Cardiac septum (tissue), 1 donor: ENCODE data around the gene NOD1. TPM values are rescaled to one million over a fixed set of nuclear protein-coding genes. Genes with fewer than 3 reads are reported as not detected.
A peak's percentile ranks its signal among the peaks of the same experiment; 100 is the strongest.
"Not testable (repeated sequence)": the region's sequence is repeated elsewhere in the genome, so short reads cannot be mapped to it uniquely, and the experiment has no call there.

Experiments used
- DNase-seq: peaks from one replicate; pipeline ENCODE4 v3.0.0-alpha.2; 2020; ENCODE audit warnings: low spot score
- intact Hi-C: fragments of 100-400 bp; cut with DNase I; formaldehyde crosslinking; loops from one replicate; pipeline ENCODE4 v1.14.0; 2022
- total RNA-seq: library from RNA; stranded (reverse); fragmentation: NEBNext Ultra II Directional; extraction: Animal tissue kit (Norgen Biotek cat#: 25700); gene quantifications from one replicate; pipeline ENCODE4 v1.2.1, GENCODE V29; 2021
- donor health status: DM: no; HTN: no; CAD: no.

The NOD1 gene
- total RNA-seq, 1 donor from 2014 or later = 13.2 TPM

DNA sequence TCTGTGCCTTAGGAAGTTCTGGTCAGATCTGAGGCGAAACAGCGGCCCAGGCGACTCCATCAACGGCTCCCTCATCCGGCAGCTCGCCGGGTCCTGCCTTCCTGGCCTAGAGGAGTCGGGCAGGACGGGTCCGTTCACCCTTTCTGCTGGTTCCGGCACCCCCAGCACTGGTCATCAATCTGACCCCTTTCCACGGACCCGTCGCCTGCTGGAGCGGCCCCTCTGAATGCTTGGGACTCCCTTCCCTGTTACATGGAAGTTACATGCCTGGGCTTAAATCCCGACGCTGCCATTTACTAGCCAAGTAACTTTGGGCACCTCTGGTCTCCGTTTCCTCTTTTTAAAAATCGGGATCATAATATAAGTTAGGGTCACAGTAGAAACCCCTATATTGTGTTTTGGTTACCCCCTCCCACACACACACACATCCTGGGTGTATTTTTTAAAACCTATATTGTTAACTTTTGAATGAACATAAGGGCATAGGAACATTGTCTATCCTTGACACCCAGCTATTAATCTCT is 26.7 kb upstream of the NOD1 start:
- DNase-seq = no peak
- intact Hi-C loops = loop anchor here (2.0 to 5.0 kb wide), 2 partner anchors 26 to 42 kb away; partner anchors contain the start of gene NOD1

DNA sequence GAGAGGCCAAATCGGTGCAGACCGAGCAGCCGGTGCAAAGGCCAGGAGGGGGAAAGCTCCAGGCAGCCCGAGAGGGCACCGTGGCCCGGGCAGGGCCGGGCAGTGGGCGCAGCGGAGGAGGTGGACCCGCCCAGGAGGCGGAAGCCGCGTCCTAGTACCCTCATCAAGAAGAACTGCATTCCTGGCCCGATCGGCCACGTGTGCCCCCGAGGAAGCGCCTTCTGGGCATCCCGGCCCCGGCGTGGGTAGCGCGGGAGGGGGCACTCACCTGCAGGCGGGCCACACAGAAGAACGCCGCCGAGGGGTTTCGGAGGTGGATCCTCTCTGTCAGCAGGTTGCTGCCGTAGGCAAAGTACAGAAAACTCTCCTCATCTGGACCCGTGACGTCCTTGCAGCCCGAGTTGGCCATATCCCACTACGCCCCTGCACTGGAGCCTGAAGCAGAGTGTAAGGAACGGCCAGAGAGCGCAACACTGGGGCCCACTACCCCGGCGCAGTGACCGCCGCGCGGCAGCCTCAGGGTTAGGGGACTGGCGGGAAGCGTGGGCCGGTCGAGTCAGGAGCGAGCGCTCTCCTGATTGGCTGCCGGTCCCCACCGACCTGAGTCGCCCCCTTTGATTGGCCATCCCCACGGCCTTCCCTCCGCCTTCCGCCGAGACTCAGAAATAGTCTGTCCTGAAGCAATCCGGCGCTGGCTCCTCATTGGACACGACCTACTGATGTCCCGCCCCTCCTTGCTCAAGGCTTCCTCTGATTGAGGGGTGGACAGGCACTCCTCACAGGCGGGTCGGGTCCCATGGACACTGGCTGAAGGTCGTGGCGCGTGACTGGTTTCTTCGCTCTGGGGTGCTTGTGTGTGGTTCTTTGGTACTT is 26.0 kb upstream of the NOD1 start, which contains the start of gene GGCT:
GGCT (minus strand) TSS at position 529 of the 873 bp plus-strand sequence; CDS start at position 409, 120 bp downstream.
- peak; percentile 100 for DNase-seq
- intact Hi-C loops = loop anchor here (2.0 to 5.0 kb wide), 2 partner anchors 26 to 43 kb away; partner anchors contain the start of gene NOD1

DNA sequence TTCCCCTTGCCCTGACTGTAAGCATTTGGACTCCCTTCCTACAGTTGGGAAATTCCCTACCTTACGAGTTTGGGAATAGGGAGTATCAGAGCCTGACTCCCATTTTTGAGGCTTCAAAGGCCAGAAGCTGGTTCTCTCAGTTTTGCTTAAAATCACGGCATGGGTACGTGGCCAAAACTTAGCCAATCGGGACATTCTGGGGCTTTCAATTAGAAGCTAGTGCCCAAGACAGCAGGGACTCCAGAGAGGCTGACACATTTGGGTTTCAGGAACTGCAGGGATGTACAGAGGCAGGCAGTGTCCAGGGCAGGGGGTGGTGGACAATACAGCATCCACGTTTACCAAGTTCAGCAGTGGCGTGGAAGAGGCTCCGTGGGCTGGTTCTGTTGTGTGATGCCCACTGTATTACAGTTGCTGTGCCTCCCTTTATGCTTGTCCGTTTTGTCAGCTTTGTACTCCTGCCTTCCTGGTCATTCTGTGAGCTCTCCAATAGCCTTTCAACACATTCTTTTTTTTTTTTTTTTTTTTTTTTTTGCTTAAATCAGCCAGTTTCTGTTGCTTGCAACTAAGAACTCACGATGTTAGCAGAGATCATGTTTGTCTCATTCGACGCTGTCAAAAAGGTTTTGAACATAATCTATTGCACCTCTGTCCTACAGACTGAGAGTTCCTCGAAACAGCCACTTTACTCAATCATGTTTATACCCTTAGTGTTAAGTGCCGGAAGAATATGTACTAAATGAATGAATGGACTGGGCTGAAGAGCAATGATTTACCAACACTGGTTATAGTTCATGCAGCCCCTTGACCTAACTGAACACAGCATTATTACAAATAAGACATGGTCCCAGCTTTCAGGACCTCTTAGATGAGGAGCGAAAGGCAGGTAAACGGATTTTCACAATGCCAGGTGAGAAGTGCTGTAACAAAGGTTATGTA is 25.0 kb upstream of the NOD1 start:
- no peak for DNase-seq
- intact Hi-C loops = loop anchor here (2.0 kb wide), 1 partner anchor 25 kb away; the partner anchor contains the start of gene NOD1

DNA sequence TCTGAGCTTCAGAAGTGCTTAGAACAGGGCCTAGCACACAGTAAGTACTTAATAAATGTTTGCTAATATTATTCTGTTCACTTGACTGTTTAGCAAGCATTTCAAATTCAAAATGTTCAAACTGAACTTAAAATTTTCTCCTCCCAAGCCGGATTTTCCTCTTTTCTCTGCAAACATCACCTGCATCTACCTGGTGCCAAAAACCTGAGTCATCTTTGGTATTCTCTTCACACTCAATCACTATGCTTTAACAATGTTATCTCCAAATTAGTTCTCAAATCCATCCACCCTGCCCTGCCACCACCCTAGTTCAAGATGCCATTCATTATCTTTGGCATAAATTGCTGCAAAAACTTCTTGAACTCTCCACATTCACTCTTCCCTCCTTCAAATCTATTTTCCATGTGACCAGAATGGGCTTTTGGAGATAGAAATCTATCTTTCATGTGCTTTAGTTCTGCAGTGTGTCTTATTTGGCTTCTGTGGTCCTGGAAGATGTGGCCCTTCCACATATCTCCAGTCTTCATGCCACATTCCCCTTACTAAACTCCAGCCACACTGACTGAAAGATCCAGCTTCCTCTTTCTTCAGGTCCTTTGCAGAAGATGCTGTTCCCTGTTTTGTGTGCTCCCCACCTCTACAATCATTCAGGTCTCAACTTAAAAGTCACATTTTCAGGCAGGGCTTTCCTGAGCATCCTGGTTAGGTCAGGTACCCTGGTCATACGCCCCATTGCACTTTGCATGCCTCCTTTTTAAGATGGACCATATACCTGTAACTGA is 24.1 kb upstream of the NOD1 start:
- DNase-seq = no peak
- intact Hi-C loops = no loop called here

GRCh38 chr7:30501264-30501663 is 22.7 kb upstream of the NOD1 start:
- no peak for DNase-seq
- intact Hi-C loops = no loop called here

GRCh38 chr7:30493228-30493627 is 14.6 kb upstream of the NOD1 start:
- DNase-seq = no peak
- intact Hi-C loops = no loop called here

- no peak for DNase-seq
- intact Hi-C loops = no loop called here
These were observed 12.8 kb upstream of the NOD1 start for GRCh38 chr7:30491417-30491816.

- intact Hi-C loops = no loop called here
- DNase-seq = no peak
These were observed 8.8 kb upstream of the NOD1 start for GRCh38 chr7:30487371-30487770.

GRCh38 chr7:30485667-30486066 is 7.1 kb upstream of the NOD1 start:
- intact Hi-C loops = no loop called here
- no peak for DNase-seq

- DNase-seq, intact Hi-C loops: not testable (repeated sequence)
These were observed 2.8 kb upstream of the NOD1 start for GRCh38 chr7:30481416-30481815.

GRCh38 chr7:30479202-30480120 is 877 bp upstream of the NOD1 start:
- no peak for DNase-seq
- intact Hi-C loops = loop anchor here (2.0 to 5.0 kb wide), 2 partner anchors 25 to 197 kb away; partner anchors contain the start of genes GGCT and ZNRF2

DNA sequence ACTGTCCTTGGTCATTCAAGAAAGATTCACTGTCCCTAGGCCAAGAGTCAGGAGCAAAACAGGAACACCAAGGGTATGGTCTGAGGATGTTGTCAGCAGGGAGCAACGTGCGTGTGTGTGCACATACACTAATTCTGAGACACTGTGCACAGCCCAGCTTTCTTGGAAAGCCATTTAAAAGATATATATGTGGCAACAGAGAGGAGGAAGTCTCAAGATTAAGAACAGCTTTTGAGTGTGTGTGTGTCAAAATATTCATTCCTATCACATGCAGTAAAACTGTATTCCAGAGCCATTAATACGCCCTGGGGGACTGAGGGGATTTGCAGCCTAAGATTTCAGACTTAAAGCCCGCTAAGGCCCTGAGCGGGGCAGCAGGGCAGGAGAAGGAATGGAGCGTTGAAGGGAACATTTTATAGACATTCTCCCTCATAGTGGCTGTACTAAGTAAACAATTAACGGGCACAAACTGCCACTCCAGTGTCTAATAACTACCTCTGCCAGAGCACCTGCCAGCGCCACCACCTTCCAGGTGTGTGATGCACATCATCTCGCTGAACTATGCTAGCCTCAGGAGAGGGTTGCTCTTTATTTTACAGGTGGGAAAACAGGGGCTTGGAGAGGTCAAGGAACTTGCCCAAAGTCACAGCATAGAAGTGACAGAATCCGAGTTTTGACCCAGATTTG is 2.0 kb downstream of the NOD1 start:
- DNase-seq = no peak
- intact Hi-C loops = loop anchor here (5.0 kb wide), 1 partner anchor 194 kb away; the partner anchor contains the start of gene ZNRF2

GRCh38 chr7:30475580-30475979 is 3.0 kb downstream of the NOD1 start:
- DNase-seq = no peak
- intact Hi-C loops = loop anchor here (5.0 kb wide), 1 partner anchor 193 kb away; the partner anchor contains the start of gene ZNRF2

- DNase-seq = no peak
- intact Hi-C loops = loop anchor here (5.0 kb wide), 1 partner anchor 193 kb away; the partner anchor contains the start of gene ZNRF2
These were observed 3.7 kb downstream of the NOD1 start for GRCh38 chr7:30474893-30475292.

- no peak for DNase-seq
- intact Hi-C loops = no loop called here
These were observed 4.1 kb downstream of the NOD1 start for GRCh38 chr7:30474485-30474884.

DNA sequence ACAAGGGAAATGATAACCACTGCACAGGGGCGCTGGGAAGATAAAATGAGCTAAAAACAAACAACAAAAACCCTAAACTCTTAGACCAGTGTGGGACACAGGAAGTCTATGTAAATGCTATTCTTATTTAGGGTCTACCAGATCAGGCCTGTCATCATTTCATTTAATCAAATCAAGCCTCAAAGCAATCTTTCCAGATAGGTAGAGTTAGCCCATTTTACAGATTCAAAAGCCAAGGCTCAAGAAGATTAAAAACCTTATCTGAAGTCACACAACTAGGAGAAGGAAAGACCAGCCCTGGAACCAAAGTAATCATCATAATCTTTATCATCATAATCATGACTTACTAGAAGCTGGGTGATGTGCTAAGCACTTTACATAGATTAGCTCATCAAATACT is 4.7 kb downstream of the NOD1 start:
- no peak for DNase-seq
- intact Hi-C loops = no loop called here
